ENCODE measurements around the gene NRG2.

NRG2 gene

GRCh38 chr5:140023611-140024191, 19.4 kb downstream of the NRG2 start:
- Histone ChIP-seq H3K9me3 (ENCODE audit: insufficient read depth, low read depth, low read length) (no peaks in the 10 kb centered on the region), H3K9ac (ENCODE audit: low read depth, low read length) (no peak overlapping the region), H3K36me3 (ENCODE audit: insufficient read depth, low read length) (no peaks in the 10 kb centered on the region), H3K4me1 (ENCODE audit: insufficient read depth, low read length) (no peaks in the 10 kb centered on the region), H3K27me3 (ENCODE audit: insufficient read depth, low read length) (peaks cover 45% of the 10 kb centered on the region), H3K27ac (ENCODE audit: low read depth, low read length) (no peak overlapping the region), H3K4me3 (ENCODE audit: low read length) (no peak overlapping the region)
- WGBS, result 92% methylated on average over 6 of the region's 6 CpGs

GRCh38 chr5:140020601-140021177, 22.4 kb downstream of the NRG2 start:
- Histone ChIP-seq H3K4me3 (ENCODE audit: low read length) (no peak overlapping the region), H3K9me3 (ENCODE audit: insufficient read depth, low read depth, low read length) (no peaks in the 10 kb centered on the region), H3K27ac (ENCODE audit: low read depth, low read length) (no peak overlapping the region), H3K36me3 (ENCODE audit: insufficient read depth, low read length) (no peaks in the 10 kb centered on the region), H3K4me1 (ENCODE audit: insufficient read depth, low read length) (no peaks in the 10 kb centered on the region), H3K9ac (ENCODE audit: low read depth, low read length) (no peak overlapping the region), H3K27me3 (ENCODE audit: insufficient read depth, low read length) (peaks cover 49% of the 10 kb centered on the region)
- WGBS, result 89% methylated on average over 3 of the region's 4 CpGs

GRCh38 chr5:140018920-140019644, 24.0 kb downstream of the NRG2 start:
- no peak overlapping the region for H3K9ac ChIP-seq (ENCODE audit: low read depth, low read length)
- peaks cover 49% of the 10 kb centered on the region for H3K27me3 ChIP-seq (ENCODE audit: insufficient read depth, low read length)
- no peaks in the 10 kb centered on the region for H3K4me1 ChIP-seq (ENCODE audit: insufficient read depth, low read length)
- H3K9me3 ChIP-seq (ENCODE audit: insufficient read depth, low read depth, low read length), result no peaks in the 10 kb centered on the region
- whole genome bisulfite sequencing, result 74% methylated on average over 4 of the region's 4 CpGs
- H3K4me3 ChIP-seq (ENCODE audit: low read length), result no peak overlapping the region
- no peak overlapping the region for H3K27ac ChIP-seq (ENCODE audit: low read depth, low read length)
- no peaks in the 10 kb centered on the region for H3K36me3 ChIP-seq (ENCODE audit: insufficient read depth, low read length)

DNA sequence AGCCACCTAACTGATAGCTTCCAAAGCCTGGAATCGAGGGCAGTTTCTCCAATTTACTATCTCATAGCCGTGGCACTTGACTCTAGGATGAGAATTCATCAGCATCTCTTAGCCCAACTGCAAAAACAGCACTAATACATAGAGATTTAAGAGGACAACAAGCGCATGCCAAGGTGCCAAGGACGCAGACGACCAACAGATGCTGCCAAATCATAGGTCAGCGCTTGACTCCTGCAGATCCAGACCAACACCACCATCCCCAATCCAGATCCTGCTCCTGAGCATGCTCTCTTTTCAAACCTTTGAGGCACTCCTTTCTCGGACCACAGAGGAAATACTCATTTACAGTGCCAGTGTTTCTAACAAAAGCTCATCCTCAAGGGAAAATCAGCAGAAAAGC, 24.6 kb downstream of the NRG2 start:
- H3K9me3 ChIP-seq (ENCODE audit: insufficient read depth, low read depth, low read length), result no peaks in the 10 kb centered on the region
- peaks cover 48% of the 10 kb centered on the region for H3K27me3 ChIP-seq (ENCODE audit: insufficient read depth, low read length)
- no peak overlapping the region for H3K27ac ChIP-seq (ENCODE audit: low read depth, low read length)
- WGBS, result 87% methylated on average over 7 of the region's 7 CpGs
- no peaks in the 10 kb centered on the region for H3K36me3 ChIP-seq (ENCODE audit: insufficient read depth, low read length)
- no peaks in the 10 kb centered on the region for H3K4me1 ChIP-seq (ENCODE audit: insufficient read depth, low read length)
- H3K9ac ChIP-seq (ENCODE audit: low read depth, low read length), result no peak overlapping the region
- no peak overlapping the region for H3K4me3 ChIP-seq (ENCODE audit: low read length)

GRCh38 chr5:140018096-140018481, 25.0 kb downstream of the NRG2 start:
- H3K9me3 ChIP-seq (ENCODE audit: insufficient read depth, low read depth, low read length), result no peaks in the 10 kb centered on the region
- no peak overlapping the region for H3K27ac ChIP-seq (ENCODE audit: low read depth, low read length)
- H3K4me1 ChIP-seq (ENCODE audit: insufficient read depth, low read length), result no peaks in the 10 kb centered on the region
- WGBS, result 89% methylated on average over 8 of the region's 8 CpGs
- H3K9ac ChIP-seq (ENCODE audit: low read depth, low read length), result no peak overlapping the region
- H3K36me3 ChIP-seq (ENCODE audit: insufficient read depth, low read length), result no peaks in the 10 kb centered on the region
- H3K4me3 ChIP-seq (ENCODE audit: low read length), result no peak overlapping the region
- H3K27me3 ChIP-seq (ENCODE audit: insufficient read depth, low read length), result peaks cover 46% of the 10 kb centered on the region

DNA sequence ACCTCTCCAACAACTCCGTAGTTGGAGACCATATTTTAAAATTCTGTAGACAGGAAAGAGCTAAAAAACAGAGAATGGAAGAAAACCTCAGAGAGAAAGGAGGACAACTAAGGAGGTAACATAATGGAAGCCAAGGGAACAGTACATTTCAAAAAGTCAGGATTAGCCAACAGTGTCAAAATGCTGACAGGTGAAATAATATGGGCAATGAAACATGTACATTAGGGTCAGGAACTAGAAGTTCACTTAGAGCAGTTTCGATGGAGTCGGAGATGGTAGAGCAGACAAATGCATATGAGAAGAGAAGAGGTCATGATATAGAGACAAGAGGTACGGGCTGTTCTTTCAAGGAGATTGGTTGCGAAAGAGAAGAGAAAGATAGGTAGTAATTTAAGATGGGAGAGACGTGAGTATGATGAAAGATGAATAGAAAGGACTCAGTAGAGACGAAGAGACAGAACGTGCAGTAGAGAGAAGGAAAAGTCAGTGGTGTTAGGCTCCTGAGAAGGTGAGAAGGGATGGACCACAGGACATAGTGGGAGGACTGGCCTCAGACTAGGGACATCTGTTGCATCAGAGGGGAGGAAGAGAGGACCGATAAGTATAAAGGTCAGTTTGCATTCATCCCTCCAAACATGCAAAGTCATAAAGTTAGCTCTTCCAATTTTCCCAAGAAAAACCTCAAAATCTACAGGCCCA, 25.6 kb downstream of the NRG2 start:
- no peak overlapping the region for H3K27ac ChIP-seq (ENCODE audit: low read depth, low read length)

DNA sequence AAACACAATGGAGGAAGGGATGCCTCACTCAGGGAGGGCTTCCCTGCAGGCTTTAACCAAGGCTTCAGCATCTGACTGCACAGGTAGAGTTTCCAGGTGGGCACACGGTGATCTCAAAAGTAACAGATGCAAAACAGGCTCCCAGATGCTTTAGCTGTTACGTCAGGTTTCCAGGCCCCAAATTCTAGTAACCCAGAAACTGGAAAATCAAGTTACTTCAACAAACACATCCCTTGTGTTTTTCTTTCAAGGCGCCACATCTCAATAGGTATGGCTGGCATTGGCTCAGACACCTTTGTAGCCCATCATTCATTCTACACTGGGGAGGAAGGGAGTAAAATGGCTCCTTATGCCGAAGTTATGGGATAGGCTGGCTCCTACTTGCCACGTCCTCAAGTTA, 27.4 kb downstream of the NRG2 start:
- Histone ChIP-seq H3K27ac (ENCODE audit: low read depth, low read length) (no peak overlapping the region), H3K27me3 (ENCODE audit: insufficient read depth, low read length) (peaks cover 34% of the 10 kb centered on the region), H3K9ac (ENCODE audit: low read depth, low read length) (no peak overlapping the region), H3K4me1 (ENCODE audit: insufficient read depth, low read length) (no peaks in the 10 kb centered on the region), H3K9me3 (ENCODE audit: insufficient read depth, low read depth, low read length) (no peaks in the 10 kb centered on the region), H3K4me3 (ENCODE audit: low read length) (no peak overlapping the region), H3K36me3 (ENCODE audit: insufficient read depth, low read length) (no peaks in the 10 kb centered on the region)
- 77% methylated on average over 5 of the region's 5 CpGs for WGBS

More for the DNA sequence above, 25.6 kb downstream of the NRG2 start:
- Histone ChIP-seq H3K9ac (ENCODE audit: low read depth, low read length) (no peak overlapping the region), H3K4me1 (ENCODE audit: insufficient read depth, low read length) (no peaks in the 10 kb centered on the region), H3K36me3 (ENCODE audit: insufficient read depth, low read length) (no peaks in the 10 kb centered on the region), H3K9me3 (ENCODE audit: insufficient read depth, low read depth, low read length) (no peaks in the 10 kb centered on the region), H3K4me3 (ENCODE audit: low read length) (no peak overlapping the region), H3K27me3 (ENCODE audit: insufficient read depth, low read length) (peaks cover 49% of the 10 kb centered on the region)
- WGBS, result 91% methylated on average over 8 of the region's 9 CpGs

GRCh38 chr5:140014751-140015150, 28.3 kb downstream of the NRG2 start:
- Histone ChIP-seq H3K4me3 (ENCODE audit: low read length) (no peak overlapping the region), H3K4me1 (ENCODE audit: insufficient read depth, low read length) (no peaks in the 10 kb centered on the region), H3K9me3 (ENCODE audit: insufficient read depth, low read depth, low read length) (no peaks in the 10 kb centered on the region), H3K27ac (ENCODE audit: low read depth, low read length) (no peak overlapping the region), H3K27me3 (ENCODE audit: insufficient read depth, low read length) (peaks cover 25% of the 10 kb centered on the region), H3K36me3 (ENCODE audit: insufficient read depth, low read length) (no peaks in the 10 kb centered on the region), H3K9ac (ENCODE audit: low read depth, low read length) (no peak overlapping the region)
- WGBS, result 92% methylated on average over 2 of the region's 2 CpGs

GRCh38 chr5:140013536-140013935, 29.6 kb downstream of the NRG2 start:
- Histone ChIP-seq H3K9ac (ENCODE audit: low read depth, low read length) (no peak overlapping the region), H3K36me3 (ENCODE audit: insufficient read depth, low read length) (no peaks in the 10 kb centered on the region), H3K9me3 (ENCODE audit: insufficient read depth, low read depth, low read length) (no peaks in the 10 kb centered on the region), H3K27me3 (ENCODE audit: insufficient read depth, low read length) (peaks cover 18% of the 10 kb centered on the region), H3K4me1 (ENCODE audit: insufficient read depth, low read length) (no peaks in the 10 kb centered on the region), H3K27ac (ENCODE audit: low read depth, low read length) (no peak overlapping the region), H3K4me3 (ENCODE audit: low read length) (no peak overlapping the region)
- 81% methylated on average over 1 of the region's 1 CpG for WGBS

DNA sequence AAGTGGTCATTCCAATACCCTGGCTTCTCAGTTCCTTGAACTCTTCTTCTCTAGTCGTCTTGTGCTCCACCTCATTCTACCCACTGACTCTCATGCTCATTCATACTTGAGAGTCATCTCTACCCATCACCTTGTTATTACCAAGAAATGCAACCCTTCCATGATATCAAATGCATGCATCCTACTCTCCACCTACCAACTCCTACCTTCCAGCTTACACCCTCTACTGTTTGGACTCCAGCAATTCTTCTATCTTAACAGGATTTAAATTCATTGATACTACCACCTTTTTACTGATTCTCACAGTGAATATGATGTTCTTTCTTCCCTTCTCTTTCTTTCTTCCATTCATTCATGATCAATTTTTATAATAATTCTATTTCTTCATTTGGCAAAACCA, 30.7 kb downstream of the NRG2 start:
- H3K4me1 ChIP-seq (ENCODE audit: insufficient read depth, low read length), result no peaks in the 10 kb centered on the region
- no peaks in the 10 kb centered on the region for H3K9me3 ChIP-seq (ENCODE audit: insufficient read depth, low read depth, low read length)
- no peak overlapping the region for H3K9ac ChIP-seq (ENCODE audit: low read depth, low read length)
- no peak overlapping the region for H3K27ac ChIP-seq (ENCODE audit: low read depth, low read length)
- H3K4me3 ChIP-seq (ENCODE audit: low read length), result no peak overlapping the region
- H3K27me3 ChIP-seq (ENCODE audit: insufficient read depth, low read length), result peaks cover 14% of the 10 kb centered on the region
- WGBS, result 71% methylated on average over 1 of the region's 1 CpG
- no peaks in the 10 kb centered on the region for H3K36me3 ChIP-seq (ENCODE audit: insufficient read depth, low read length)

DNA sequence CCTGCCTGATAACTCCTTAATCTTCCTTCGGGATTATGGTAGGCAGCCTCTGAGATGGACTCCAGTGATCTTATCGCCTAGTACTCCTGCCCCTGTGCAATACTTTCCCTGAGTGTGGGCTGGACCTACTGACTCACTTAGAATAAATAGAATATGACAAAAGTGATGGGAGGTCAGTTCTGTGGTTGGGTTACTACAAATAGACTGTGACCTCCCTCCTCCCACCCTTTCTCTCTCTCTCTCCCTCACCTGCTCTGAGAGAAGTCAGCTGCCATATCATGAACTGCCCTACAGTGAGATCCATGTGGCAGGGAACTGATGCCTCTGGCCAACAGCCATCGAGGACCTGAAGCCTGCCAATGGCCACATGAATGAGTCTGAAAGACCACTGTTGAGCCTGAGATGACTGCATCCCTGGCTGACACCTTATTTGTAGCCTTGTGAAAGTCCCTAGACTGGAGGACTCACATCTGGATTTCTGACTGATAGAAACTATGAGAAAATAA, 31.7 kb downstream of the NRG2 start:
- no peaks in the 10 kb centered on the region for H3K4me1 ChIP-seq (ENCODE audit: insufficient read depth, low read length)
- H3K27me3 ChIP-seq (ENCODE audit: insufficient read depth, low read length), result peaks cover 21% of the 10 kb centered on the region
- H3K9ac ChIP-seq (ENCODE audit: low read depth, low read length), result no peak overlapping the region
- H3K36me3 ChIP-seq (ENCODE audit: insufficient read depth, low read length), result no peaks in the 10 kb centered on the region
- no peak overlapping the region for H3K27ac ChIP-seq (ENCODE audit: low read depth, low read length)
- 86% methylated on average over 3 of the region's 3 CpGs for WGBS
- H3K9me3 ChIP-seq (ENCODE audit: insufficient read depth, low read depth, low read length), result no peaks in the 10 kb centered on the region
- H3K4me3 ChIP-seq (ENCODE audit: low read length), result no peak overlapping the region

Data from HUES64 (cell line).